ENCODE data around the gene STPG4.

STPG4 gene

GRCh38 chr2:47050021-47050760 lies 104.9 kb downstream of the STPG4 start:
- no peak for DNase-seq

- no peak for DNase-seq
Measured at GRCh38 chr2:47049502-47049901, 105.6 kb downstream of the STPG4 start.

GRCh38 chr2:47048801-47049480 lies 106.2 kb downstream of the STPG4 start:
- no peak for DNase-seq

GRCh38 chr2:47046271-47046670 lies 108.8 kb downstream of the STPG4 start:
- DNase-seq, result no peak

GRCh38 chr2:47043891-47044239 lies 111.2 kb downstream of the STPG4 start:
- peak; percentile 67 for DNase-seq

GRCh38 chr2:47043142-47043890 lies 111.8 kb downstream of the STPG4 start:
- peak; percentile 91 for DNase-seq

GRCh38 chr2:47041891-47042684 lies 113.0 kb downstream of the STPG4 start:
- DNase-seq, result no peak

GRCh38 chr2:47041063-47041462 lies 114.0 kb downstream of the STPG4 start:
- DNase-seq, result no peak

GRCh38 chr2:47040651-47041050 lies 114.5 kb downstream of the STPG4 start:
- DNase-seq, result no peak

GRCh38 chr2:47039913-47040562 lies 115.1 kb downstream of the STPG4 start:
- DNase-seq, result no peak

GRCh38 chr2:47039489-47039870 lies 115.6 kb downstream of the STPG4 start:
- no peak for DNase-seq

GRCh38 chr2:47038656-47039488 lies 116.2 kb downstream of the STPG4 start:
- DNase-seq, result no peak

GRCh38 chr2:47037678-47038077 lies 117.4 kb downstream of the STPG4 start:
- no peak for DNase-seq

Measured in NCI-H2171 treated with DMSO at 0.1 percent for 48 hours (cell line).